A673 (cell line): ENCODE results near the gene DOCK1. TPM values are rescaled to one million over a fixed set of nuclear protein-coding genes. Genes with fewer than 3 reads are reported as not detected.

Source experiments
- BruUV-seq: library from RNA; stranded (reverse); fragments of 400-500 nt; replicated peaks from 2 replicates; lab custom pipeline; 2021; lab: Mats Ljungman, UMichigan
- CTCF ChIA-PET: fragments of 300-600 bp; sonication (Branson Sonifier 250); formaldehyde crosslinking; loops from one replicate; lab custom pipeline; 2022; ENCODE audit warnings: antibody characterized with exemption; lab: Charles Lee
- POLR2A ChIA-PET: fragments of 300-600 bp; sonication (Branson Sonifier 250); formaldehyde crosslinking; loops from one replicate; lab custom pipeline; 2022; ENCODE audit warnings: antibody characterized with exemption; ENCODE audit not compliant: low non-redundant PET; lab: Charles Lee
- DNase-seq: peaks from one replicate; pipeline ENCODE4 v3.0.0-alpha.2; 2015; ENCODE audit warnings: low spot score
- H3K27ac ChIP-seq: fragments of 200-600 bp; sonication (generic); 2 replicates; pipeline ENCODE4 v1.5.1; 2016; ENCODE audit warnings: mixed run types, low read depth, mild to moderate bottlenecking, mixed read lengths, antibody characterized with exemption, low read length; ENCODE audit not compliant: poor library complexity, severe bottlenecking
- H3K27me3 ChIP-seq: fragments of 200-600 bp; sonication (generic); replicated peaks from 2 replicates; pipeline ENCODE4 v1.6.1; 2017; ENCODE audit warnings: mixed run types, low read depth, mild to moderate bottlenecking, mixed read lengths, antibody characterized with exemption, low read length; ENCODE audit not compliant: insufficient read depth, poor library complexity
- H3K36me3 ChIP-seq: fragments of 200-600 bp; sonication (generic); 2 replicates; pipeline ENCODE4 v1.6.1; 2016; ENCODE audit warnings: mixed run types, mild to moderate bottlenecking, mixed read lengths, antibody characterized with exemption, low read length; ENCODE audit not compliant: insufficient read depth, poor library complexity, severe bottlenecking
- H3K4me1 ChIP-seq: fragments of 200-600 bp; sonication (generic); 2 replicates; pipeline ENCODE4 v1.6.1; 2017; ENCODE audit warnings: mixed run types, mild to moderate bottlenecking, mixed read lengths, antibody characterized with exemption, low read length; ENCODE audit not compliant: insufficient read depth, poor library complexity, severe bottlenecking
- H3K4me3 ChIP-seq: fragments of 200-600 bp; sonication (generic); 2 replicates; pipeline ENCODE4 v1.5.1; 2016; ENCODE audit warnings: low read depth, mixed run types, mild to moderate bottlenecking, mixed read lengths, low read length; ENCODE audit not compliant: poor library complexity, severe bottlenecking
- H3K9me3 ChIP-seq: fragments of 200-600 bp; sonication (generic); 2 replicates; pipeline ENCODE4 v1.6.1; 2016; ENCODE audit warnings: mixed run types, low read depth, mild to moderate bottlenecking, mixed read lengths, antibody characterized with exemption, low read length; ENCODE audit not compliant: poor library complexity, severe bottlenecking
- EZH2 ChIP-seq: fragments of 200-600 bp; sonication (generic); IDR thresholded peaks from 2 replicates; pipeline ENCODE4 v1.6.1; 2017; ENCODE audit warnings: borderline replicate concordance, low read depth, mild to moderate bottlenecking, mixed read lengths, antibody characterized with exemption, low read length; ENCODE audit not compliant: poor library complexity, severe bottlenecking
- intact Hi-C: fragments of 100-400 bp; cut with micrococcal nuclease; formaldehyde crosslinking; loops from one replicate; pipeline ENCODE4 v1.10.0; 2022; ENCODE audit not compliant: unreplicated experiment
- total RNA-seq: library from RNA; stranded (reverse); gene quantifications from 2 replicates; pipeline ENCODE4 v1.2.3, GENCODE V29; 2021
- TF ChIP-seq, protein P1 (sequence below): fragments of 300-800, 200-600 bp; sonication (generic); conservative IDR thresholded peaks from 2 replicates; pipeline ENCODE4 v1.5.1; 2017; ENCODE audit warnings: low read depth, mild to moderate bottlenecking, antibody characterized with exemption, low read length, moderate library complexity, mixed read lengths

The DOCK1 gene
- total RNA-seq, 1 experiment from 2014 or later: 30.7 TPM

- no TSS peak for BruUV-seq
- Histone ChIP-seq H3K9me3 (no peaks in the 10 kb centered on the region), H3K27ac (no peak overlapping the region), H3K36me3 (peaks cover 4% of the 10 kb centered on the region), H3K4me3 (no peak overlapping the region), H3K27me3 (no peaks in the 10 kb centered on the region), H3K4me1 (no peaks in the 10 kb centered on the region)
- no peak for TF ChIP-seq EZH2
- TF ChIP-seq, protein P1, sequence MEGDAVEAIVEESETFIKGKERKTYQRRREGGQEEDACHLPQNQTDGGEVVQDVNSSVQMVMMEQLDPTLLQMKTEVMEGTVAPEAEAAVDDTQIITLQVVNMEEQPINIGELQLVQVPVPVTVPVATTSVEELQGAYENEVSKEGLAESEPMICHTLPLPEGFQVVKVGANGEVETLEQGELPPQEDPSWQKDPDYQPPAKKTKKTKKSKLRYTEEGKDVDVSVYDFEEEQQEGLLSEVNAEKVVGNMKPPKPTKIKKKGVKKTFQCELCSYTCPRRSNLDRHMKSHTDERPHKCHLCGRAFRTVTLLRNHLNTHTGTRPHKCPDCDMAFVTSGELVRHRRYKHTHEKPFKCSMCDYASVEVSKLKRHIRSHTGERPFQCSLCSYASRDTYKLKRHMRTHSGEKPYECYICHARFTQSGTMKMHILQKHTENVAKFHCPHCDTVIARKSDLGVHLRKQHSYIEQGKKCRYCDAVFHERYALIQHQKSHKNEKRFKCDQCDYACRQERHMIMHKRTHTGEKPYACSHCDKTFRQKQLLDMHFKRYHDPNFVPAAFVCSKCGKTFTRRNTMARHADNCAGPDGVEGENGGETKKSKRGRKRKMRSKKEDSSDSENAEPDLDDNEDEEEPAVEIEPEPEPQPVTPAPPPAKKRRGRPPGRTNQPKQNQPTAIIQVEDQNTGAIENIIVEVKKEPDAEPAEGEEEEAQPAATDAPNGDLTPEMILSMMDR: no peak
- no peak for DNase-seq
- ChIA-PET CTCF (no interaction called here), POLR2A (no interaction called here)
- intact Hi-C loops: no loop called here
Observed at GRCh38 chr10:127000598-127000997, 95.4 kb downstream of the DOCK1 start.

DNA sequence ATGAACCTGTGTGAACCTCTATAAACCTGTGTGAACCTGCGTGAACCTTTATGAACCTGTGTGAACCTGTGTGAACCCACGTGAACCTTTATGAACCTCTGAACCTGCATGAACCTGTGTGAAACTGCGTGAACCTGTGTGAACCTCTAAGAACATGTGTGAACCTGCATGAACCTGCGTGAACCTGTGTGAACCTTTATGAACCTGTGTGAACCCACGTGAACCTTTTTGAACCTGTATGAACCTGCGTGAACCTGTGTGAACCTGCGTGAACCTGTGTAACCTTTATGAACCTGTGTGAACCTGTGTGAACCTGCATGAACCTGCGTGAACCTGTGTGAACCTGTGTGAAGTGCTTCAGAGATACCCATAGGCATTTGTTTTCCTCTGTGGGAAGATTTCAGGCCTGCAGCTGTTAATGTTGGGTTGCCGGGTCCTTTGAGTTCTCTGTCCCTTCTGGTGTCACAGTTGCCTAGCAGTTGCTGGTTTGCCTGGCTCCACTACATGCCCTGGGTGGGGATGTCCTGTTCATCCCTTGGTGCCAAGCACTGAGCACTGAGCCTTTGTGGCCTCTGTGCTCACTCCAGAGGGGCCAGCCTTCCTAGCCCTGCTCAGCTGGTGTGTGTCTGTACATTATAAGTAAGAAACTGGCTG is 97.9 kb downstream of the DOCK1 start:
- DNase-seq: no peak
- intact Hi-C loops: no loop called here

GRCh38 chr10:127006453-127006852 is 101.2 kb downstream of the DOCK1 start:
- ChIA-PET POLR2A (no interaction called here), CTCF (no interaction called here)
- no peak for DNase-seq
- Histone ChIP-seq H3K27me3 (no peaks in the 10 kb centered on the region), H3K9me3 (no peaks in the 10 kb centered on the region), H3K27ac (no peak overlapping the region), H3K4me1 (no peaks in the 10 kb centered on the region), H3K36me3 (no peaks in the 10 kb centered on the region), H3K4me3 (no peak overlapping the region)
- intact Hi-C loops: no loop called here
- TF ChIP-seq, protein P1: no peak
- no peak for TF ChIP-seq EZH2
- no TSS peak for BruUV-seq

More for the DNA sequence above, 97.9 kb downstream of the DOCK1 start:
- H3K27ac ChIP-seq: no peak overlapping the region
- H3K4me3 ChIP-seq: no peak overlapping the region
- H3K9me3 ChIP-seq: no peaks in the 10 kb centered on the region
- H3K36me3 ChIP-seq: peaks cover 4% of the 10 kb centered on the region
- BruUV-seq: no TSS peak
- ChIA-PET CTCF (no interaction called here), POLR2A (no interaction called here)
- H3K4me1 ChIP-seq: no peaks in the 10 kb centered on the region
- no peak for TF ChIP-seq EZH2
- TF ChIP-seq, protein P1: no peak
- no peaks in the 10 kb centered on the region for H3K27me3 ChIP-seq
